Ishikawa (cell line): ENCODE data around the gene BET1L.
A peak's percentile ranks its signal among the peaks of the same experiment; 100 is the strongest.

Experiments used
- CEBPB ChIP-seq: IDR thresholded peaks from 2 replicates; pipeline ENCODE4 v1.6.1; 2012
- CREB1 ChIP-seq: IDR thresholded peaks from 2 replicates; pipeline ENCODE4 v1.6.1; 2012; ENCODE audit warnings: low read depth
- EGR1 ChIP-seq: IDR thresholded peaks from 2 replicates; pipeline ENCODE4 v1.6.1; 2012
- EP300 ChIP-seq: IDR thresholded peaks from 2 replicates; pipeline ENCODE4 v1.6.1; 2012; ENCODE audit warnings: borderline replicate concordance
- FOXM1 ChIP-seq: IDR thresholded peaks from 2 replicates; pipeline ENCODE4 v1.6.1; 2012; ENCODE audit warnings: low read depth, borderline replicate concordance
- MAX ChIP-seq: IDR thresholded peaks from 2 replicates; pipeline ENCODE4 v1.6.1; 2012
- NFIC ChIP-seq: IDR thresholded peaks from 2 replicates; pipeline ENCODE4 v1.6.1; 2012
- RAD21 ChIP-seq: IDR thresholded peaks from 2 replicates; pipeline ENCODE4 v1.6.1; 2012; ENCODE audit warnings: low read depth
- TAF1 ChIP-seq: IDR thresholded peaks from 2 replicates; pipeline ENCODE4 v1.6.1; 2012; ENCODE audit warnings: low read depth, mild to moderate bottlenecking
- TCF12 ChIP-seq: IDR thresholded peaks from 2 replicates; pipeline ENCODE4 v1.6.1; 2012; ENCODE audit warnings: low read depth
- TEAD4 ChIP-seq: IDR thresholded peaks from 2 replicates; pipeline ENCODE4 v1.6.1; 2012
- YY1 ChIP-seq: IDR thresholded peaks from 2 replicates; pipeline ENCODE4 v1.6.1; 2012; ENCODE audit warnings: low read depth
- ZBTB7A ChIP-seq: IDR thresholded peaks from 2 replicates; pipeline ENCODE4 v1.6.1; 2012; ENCODE audit warnings: low read depth
- TF ChIP-seq, protein P1 (sequence below): IDR thresholded peaks from 2 replicates; pipeline ENCODE4 v1.6.1; 2012; ENCODE audit warnings: low read depth, mild to moderate bottlenecking

DNA sequence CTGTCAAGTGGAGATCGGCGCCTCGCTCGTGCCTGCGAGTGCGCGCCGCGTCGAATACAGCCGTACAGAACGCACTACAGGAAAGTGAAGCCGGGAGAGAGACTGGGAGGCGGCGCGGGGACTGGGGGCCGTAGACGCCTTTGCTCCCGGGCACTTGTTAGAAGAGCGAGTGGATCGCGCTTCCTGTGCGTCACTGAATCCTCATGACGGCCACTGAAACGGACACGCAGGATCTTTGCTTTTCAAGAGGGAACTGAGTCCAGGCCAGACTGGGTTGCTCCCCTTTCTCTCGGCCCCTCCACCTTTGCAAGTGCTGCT lies 623 bp upstream of the BET1L start:
- TF ChIP-seq EP300 (no peak), RAD21 (no peak), NFIC (no peak), ZBTB7A (no peak), TAF1 (no peak), TEAD4 (no peak), FOXM1 (no peak), TCF12 (0 out of 2 replicates have a peak, but pooled peaks have one; percentile 11), CEBPB (no peak), YY1 (no peak), CREB1 (no peak), EGR1 (no peak), MAX (0 out of 2 replicates have a peak, but pooled peaks have one; percentile 2)
- TF ChIP-seq, protein P1, sequence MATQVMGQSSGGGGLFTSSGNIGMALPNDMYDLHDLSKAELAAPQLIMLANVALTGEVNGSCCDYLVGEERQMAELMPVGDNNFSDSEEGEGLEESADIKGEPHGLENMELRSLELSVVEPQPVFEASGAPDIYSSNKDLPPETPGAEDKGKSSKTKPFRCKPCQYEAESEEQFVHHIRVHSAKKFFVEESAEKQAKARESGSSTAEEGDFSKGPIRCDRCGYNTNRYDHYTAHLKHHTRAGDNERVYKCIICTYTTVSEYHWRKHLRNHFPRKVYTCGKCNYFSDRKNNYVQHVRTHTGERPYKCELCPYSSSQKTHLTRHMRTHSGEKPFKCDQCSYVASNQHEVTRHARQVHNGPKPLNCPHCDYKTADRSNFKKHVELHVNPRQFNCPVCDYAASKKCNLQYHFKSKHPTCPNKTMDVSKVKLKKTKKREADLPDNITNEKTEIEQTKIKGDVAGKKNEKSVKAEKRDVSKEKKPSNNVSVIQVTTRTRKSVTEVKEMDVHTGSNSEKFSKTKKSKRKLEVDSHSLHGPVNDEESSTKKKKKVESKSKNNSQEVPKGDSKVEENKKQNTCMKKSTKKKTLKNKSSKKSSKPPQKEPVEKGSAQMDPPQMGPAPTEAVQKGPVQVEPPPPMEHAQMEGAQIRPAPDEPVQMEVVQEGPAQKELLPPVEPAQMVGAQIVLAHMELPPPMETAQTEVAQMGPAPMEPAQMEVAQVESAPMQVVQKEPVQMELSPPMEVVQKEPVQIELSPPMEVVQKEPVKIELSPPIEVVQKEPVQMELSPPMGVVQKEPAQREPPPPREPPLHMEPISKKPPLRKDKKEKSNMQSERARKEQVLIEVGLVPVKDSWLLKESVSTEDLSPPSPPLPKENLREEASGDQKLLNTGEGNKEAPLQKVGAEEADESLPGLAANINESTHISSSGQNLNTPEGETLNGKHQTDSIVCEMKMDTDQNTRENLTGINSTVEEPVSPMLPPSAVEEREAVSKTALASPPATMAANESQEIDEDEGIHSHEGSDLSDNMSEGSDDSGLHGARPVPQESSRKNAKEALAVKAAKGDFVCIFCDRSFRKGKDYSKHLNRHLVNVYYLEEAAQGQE = no peak
